ENCODE data around the gene TAF4.
"Not testable (repeated sequence)": the region's sequence is repeated elsewhere in the genome, so short reads cannot be mapped to it uniquely, and the experiment has no call there.

TAF4 gene

GRCh38 chr20:61977419-61977786 is 88.3 kb downstream of the TAF4 start:
- Histone ChIP-seq H3K27me3 (ENCODE audit: insufficient read depth, low read length) (no peaks in the 10 kb centered on the region), H3K27ac (ENCODE audit: low read length) (no peak overlapping the region), H3K4me1 (ENCODE audit: insufficient read depth, low read length) (no peaks in the 10 kb centered on the region), H3K4me3 (ENCODE audit: low read length) (no peak overlapping the region), H3K9ac (ENCODE audit: low read depth, low read length) (no peak overlapping the region), H3K36me3 (ENCODE audit: insufficient read depth, low read depth, low read length) (peaks cover 31% of the 10 kb centered on the region), H3K9me3 (ENCODE audit: insufficient read depth, low read depth, low read length) (no peaks in the 10 kb centered on the region)

- no peaks in the 10 kb centered on the region for H3K27me3 ChIP-seq (ENCODE audit: insufficient read depth, low read length)
- peaks cover 36% of the 10 kb centered on the region for H3K36me3 ChIP-seq (ENCODE audit: insufficient read depth, low read depth, low read length)
- H3K4me1 ChIP-seq (ENCODE audit: insufficient read depth, low read length): no peaks in the 10 kb centered on the region
- no peak overlapping the region for H3K9ac ChIP-seq (ENCODE audit: low read depth, low read length)
- H3K4me3 ChIP-seq (ENCODE audit: low read length): no peak overlapping the region
- H3K27ac ChIP-seq (ENCODE audit: low read length): no peak overlapping the region
- H3K9me3 ChIP-seq (ENCODE audit: insufficient read depth, low read depth, low read length): no peaks in the 10 kb centered on the region
Observed at GRCh38 chr20:61976644-61977418, 88.8 kb downstream of the TAF4 start.

- Histone ChIP-seq H3K27me3 (ENCODE audit: insufficient read depth, low read length) (no peaks in the 10 kb centered on the region), H3K9me3 (ENCODE audit: insufficient read depth, low read depth, low read length) (no peaks in the 10 kb centered on the region), H3K4me1 (ENCODE audit: insufficient read depth, low read length) (no peaks in the 10 kb centered on the region), H3K4me3 (ENCODE audit: low read length) (no peak overlapping the region), H3K36me3 (ENCODE audit: insufficient read depth, low read depth, low read length) (peaks cover 37% of the 10 kb centered on the region), H3K27ac (ENCODE audit: low read length) (no peak overlapping the region), H3K9ac (ENCODE audit: low read depth, low read length) (no peak overlapping the region)
Observed at GRCh38 chr20:61976263-61976643, 89.4 kb downstream of the TAF4 start.

- peaks cover 34% of the 10 kb centered on the region for H3K36me3 ChIP-seq (ENCODE audit: insufficient read depth, low read depth, low read length)
Observed at GRCh38 chr20:61975407-61976129, 90.1 kb downstream of the TAF4 start.

GRCh38 chr20:61974357-61974665 is 91.4 kb downstream of the TAF4 start:
- no peaks in the 10 kb centered on the region for H3K4me1 ChIP-seq (ENCODE audit: insufficient read depth, low read length)
- H3K27ac ChIP-seq (ENCODE audit: low read length): no peak overlapping the region
- H3K36me3 ChIP-seq (ENCODE audit: insufficient read depth, low read depth, low read length): peaks cover 31% of the 10 kb centered on the region
- no peak overlapping the region for H3K9ac ChIP-seq (ENCODE audit: low read depth, low read length)
- no peak overlapping the region for H3K4me3 ChIP-seq (ENCODE audit: low read length)
- no peaks in the 10 kb centered on the region for H3K9me3 ChIP-seq (ENCODE audit: insufficient read depth, low read depth, low read length)
- no peaks in the 10 kb centered on the region for H3K27me3 ChIP-seq (ENCODE audit: insufficient read depth, low read length)

More at GRCh38 chr20:61975407-61976129, 90.1 kb downstream of the TAF4 start:
- H3K4me3 ChIP-seq (ENCODE audit: low read length): no peak overlapping the region
- H3K9me3 ChIP-seq (ENCODE audit: insufficient read depth, low read depth, low read length): no peaks in the 10 kb centered on the region
- no peak overlapping the region for H3K9ac ChIP-seq (ENCODE audit: low read depth, low read length)
- no peaks in the 10 kb centered on the region for H3K4me1 ChIP-seq (ENCODE audit: insufficient read depth, low read length)
- no peaks in the 10 kb centered on the region for H3K27me3 ChIP-seq (ENCODE audit: insufficient read depth, low read length)
- no peak overlapping the region for H3K27ac ChIP-seq (ENCODE audit: low read length)

- Histone ChIP-seq H3K27ac (ENCODE audit: low read length) (no peak overlapping the region), H3K27me3 (ENCODE audit: insufficient read depth, low read length) (no peaks in the 10 kb centered on the region), H3K9ac (ENCODE audit: low read depth, low read length) (no peak overlapping the region), H3K9me3 (ENCODE audit: insufficient read depth, low read depth, low read length) (no peaks in the 10 kb centered on the region), H3K4me3 (ENCODE audit: low read length) (no peak overlapping the region), H3K36me3 (ENCODE audit: insufficient read depth, low read depth, low read length) (peaks cover 31% of the 10 kb centered on the region), H3K4me1 (ENCODE audit: insufficient read depth, low read length) (no peaks in the 10 kb centered on the region)
Observed at GRCh38 chr20:61973515-61974356, 91.9 kb downstream of the TAF4 start.

- Histone ChIP-seq H3K4me3 (ENCODE audit: low read length) (no peak overlapping the region), H3K36me3 (ENCODE audit: insufficient read depth, low read depth, low read length) (peaks cover 31% of the 10 kb centered on the region)
Observed at GRCh38 chr20:61972636-61973508, 92.8 kb downstream of the TAF4 start.

GRCh38 chr20:61971595-61971994 is 94.1 kb downstream of the TAF4 start:
- H3K27ac ChIP-seq (ENCODE audit: low read length); H3K9me3 ChIP-seq (ENCODE audit: insufficient read depth, low read depth, low read length); H3K4me3 ChIP-seq (ENCODE audit: low read length); H3K4me1 ChIP-seq (ENCODE audit: insufficient read depth, low read length); H3K9ac ChIP-seq (ENCODE audit: low read depth, low read length); H3K27me3 ChIP-seq (ENCODE audit: insufficient read depth, low read length): not testable (repeated sequence)
- peaks cover 31% of the 10 kb centered on the region for H3K36me3 ChIP-seq (ENCODE audit: insufficient read depth, low read depth, low read length)

More at GRCh38 chr20:61972636-61973508, 92.8 kb downstream of the TAF4 start:
- Histone ChIP-seq H3K27me3 (ENCODE audit: insufficient read depth, low read length) (no peaks in the 10 kb centered on the region), H3K27ac (ENCODE audit: low read length) (no peak overlapping the region), H3K9me3 (ENCODE audit: insufficient read depth, low read depth, low read length) (no peaks in the 10 kb centered on the region), H3K4me1 (ENCODE audit: insufficient read depth, low read length) (no peaks in the 10 kb centered on the region), H3K9ac (ENCODE audit: low read depth, low read length) (no peak overlapping the region)

GRCh38 chr20:61970357-61970756 is 95.3 kb downstream of the TAF4 start:
- Histone ChIP-seq H3K4me1 (ENCODE audit: insufficient read depth, low read length) (no peaks in the 10 kb centered on the region), H3K4me3 (ENCODE audit: low read length) (no peak overlapping the region), H3K27ac (ENCODE audit: low read length) (no peak overlapping the region), H3K9ac (ENCODE audit: low read depth, low read length) (no peak overlapping the region), H3K27me3 (ENCODE audit: insufficient read depth, low read length) (no peaks in the 10 kb centered on the region), H3K9me3 (ENCODE audit: insufficient read depth, low read depth, low read length) (no peaks in the 10 kb centered on the region), H3K36me3 (ENCODE audit: insufficient read depth, low read depth, low read length) (peaks cover 31% of the 10 kb centered on the region)

GRCh38 chr20:61969806-61970205 is 95.9 kb downstream of the TAF4 start:
- H3K27me3 ChIP-seq (ENCODE audit: insufficient read depth, low read length): no peaks in the 10 kb centered on the region
- no peak overlapping the region for H3K9ac ChIP-seq (ENCODE audit: low read depth, low read length)
- no peaks in the 10 kb centered on the region for H3K9me3 ChIP-seq (ENCODE audit: insufficient read depth, low read depth, low read length)
- H3K36me3 ChIP-seq (ENCODE audit: insufficient read depth, low read depth, low read length): peaks cover 27% of the 10 kb centered on the region
- no peak overlapping the region for H3K4me3 ChIP-seq (ENCODE audit: low read length)
- H3K4me1 ChIP-seq (ENCODE audit: insufficient read depth, low read length): no peaks in the 10 kb centered on the region
- H3K27ac ChIP-seq (ENCODE audit: low read length): no peak overlapping the region

GRCh38 chr20:61968932-61969331 is 96.7 kb downstream of the TAF4 start:
- Histone ChIP-seq H3K27ac (ENCODE audit: low read length) (no peak overlapping the region), H3K4me3 (ENCODE audit: low read length) (no peak overlapping the region), H3K9me3 (ENCODE audit: insufficient read depth, low read depth, low read length) (no peaks in the 10 kb centered on the region), H3K9ac (ENCODE audit: low read depth, low read length) (no peak overlapping the region), H3K4me1 (ENCODE audit: insufficient read depth, low read length) (no peaks in the 10 kb centered on the region), H3K27me3 (ENCODE audit: insufficient read depth, low read length) (no peaks in the 10 kb centered on the region), H3K36me3 (ENCODE audit: insufficient read depth, low read depth, low read length) (peaks cover 21% of the 10 kb centered on the region)

Measured in iPS-20b (cell line).